A673 (cell line): ENCODE data around the gene RND3. TPM values are rescaled to one million over a fixed set of nuclear protein-coding genes. Genes with fewer than 3 reads are reported as not detected.

Experiments used
- BruUV-seq: library from RNA; stranded (reverse); fragments of 400-500 nt; replicated peaks from 2 replicates; lab custom pipeline; 2021; lab: Mats Ljungman, UMichigan
- CTCF ChIA-PET: fragments of 300-600 bp; sonication (Branson Sonifier 250); formaldehyde crosslinking; loops from one replicate; lab custom pipeline; 2022; ENCODE audit warnings: antibody characterized with exemption; lab: Charles Lee
- POLR2A ChIA-PET: fragments of 300-600 bp; sonication (Branson Sonifier 250); formaldehyde crosslinking; loops from one replicate; lab custom pipeline; 2022; ENCODE audit warnings: antibody characterized with exemption; ENCODE audit not compliant: low non-redundant PET; lab: Charles Lee
- DNase-seq: peaks from one replicate; pipeline ENCODE4 v3.0.0-alpha.2; 2015; ENCODE audit warnings: low spot score
- H3K27ac ChIP-seq: fragments of 200-600 bp; sonication (generic); 2 replicates; pipeline ENCODE4 v1.5.1; 2016; ENCODE audit warnings: mixed run types, low read depth, mild to moderate bottlenecking, mixed read lengths, antibody characterized with exemption, low read length; ENCODE audit not compliant: poor library complexity, severe bottlenecking
- H3K27me3 ChIP-seq: fragments of 200-600 bp; sonication (generic); replicated peaks from 2 replicates; pipeline ENCODE4 v1.6.1; 2017; ENCODE audit warnings: mixed run types, low read depth, mild to moderate bottlenecking, mixed read lengths, antibody characterized with exemption, low read length; ENCODE audit not compliant: insufficient read depth, poor library complexity
- H3K36me3 ChIP-seq: fragments of 200-600 bp; sonication (generic); 2 replicates; pipeline ENCODE4 v1.6.1; 2016; ENCODE audit warnings: mixed run types, mild to moderate bottlenecking, mixed read lengths, antibody characterized with exemption, low read length; ENCODE audit not compliant: insufficient read depth, poor library complexity, severe bottlenecking
- H3K4me1 ChIP-seq: fragments of 200-600 bp; sonication (generic); 2 replicates; pipeline ENCODE4 v1.6.1; 2017; ENCODE audit warnings: mixed run types, mild to moderate bottlenecking, mixed read lengths, antibody characterized with exemption, low read length; ENCODE audit not compliant: insufficient read depth, poor library complexity, severe bottlenecking
- H3K4me3 ChIP-seq: fragments of 200-600 bp; sonication (generic); 2 replicates; pipeline ENCODE4 v1.5.1; 2016; ENCODE audit warnings: low read depth, mixed run types, mild to moderate bottlenecking, mixed read lengths, low read length; ENCODE audit not compliant: poor library complexity, severe bottlenecking
- H3K9me3 ChIP-seq: fragments of 200-600 bp; sonication (generic); 2 replicates; pipeline ENCODE4 v1.6.1; 2016; ENCODE audit warnings: mixed run types, low read depth, mild to moderate bottlenecking, mixed read lengths, antibody characterized with exemption, low read length; ENCODE audit not compliant: poor library complexity, severe bottlenecking
- CTCF ChIP-seq: fragments of 300-800, 200-600 bp; sonication (generic); conservative IDR thresholded peaks from 2 replicates; pipeline ENCODE4 v1.5.1; 2017; ENCODE audit warnings: low read depth, mild to moderate bottlenecking, antibody characterized with exemption, low read length, moderate library complexity, mixed read lengths
- EZH2 ChIP-seq: fragments of 200-600 bp; sonication (generic); IDR thresholded peaks from 2 replicates; pipeline ENCODE4 v1.6.1; 2017; ENCODE audit warnings: borderline replicate concordance, low read depth, mild to moderate bottlenecking, mixed read lengths, antibody characterized with exemption, low read length; ENCODE audit not compliant: poor library complexity, severe bottlenecking
- intact Hi-C: fragments of 100-400 bp; cut with micrococcal nuclease; formaldehyde crosslinking; loops from one replicate; pipeline ENCODE4 v1.10.0; 2022; ENCODE audit not compliant: unreplicated experiment
- total RNA-seq: library from RNA; stranded (reverse); gene quantifications from 2 replicates; pipeline ENCODE4 v1.2.3, GENCODE V29; 2021

Gene RND3
- total RNA-seq, 1 experiment from 2014 or later = 15.0 TPM

DNA sequence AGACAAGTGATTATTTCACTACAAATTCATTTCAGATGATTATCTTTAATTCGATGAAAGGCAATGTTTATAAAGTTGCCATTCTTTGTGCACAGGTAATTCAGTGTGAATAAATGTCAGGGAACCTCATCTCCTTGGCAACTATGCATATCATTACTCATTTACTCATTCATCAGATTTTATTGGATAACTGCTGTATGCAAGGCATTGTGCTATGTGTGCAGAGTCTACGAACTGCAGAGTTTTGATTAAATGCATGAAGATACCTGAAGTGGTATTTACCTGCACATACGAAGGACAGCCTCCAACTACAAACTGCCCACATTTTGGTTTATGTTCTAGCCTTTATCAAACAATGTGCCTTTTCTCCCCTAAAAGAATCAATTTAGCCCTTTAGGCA lies 3.5 kb downstream of the RND3 start:
- BruUV-seq = no TSS peak
- intact Hi-C loops = no loop called here
- no peaks in the 10 kb centered on the region for H3K36me3 ChIP-seq
- no peak for DNase-seq
- H3K27ac ChIP-seq = no peak overlapping the region
- no peaks in the 10 kb centered on the region for H3K27me3 ChIP-seq
- POLR2A ChIA-PET = no interaction called here
- TF ChIP-seq CTCF (no peak), EZH2 (no peak)
- peaks cover 19% of the 10 kb centered on the region for H3K4me1 ChIP-seq
- no peaks in the 10 kb centered on the region for H3K9me3 ChIP-seq
- H3K4me3 ChIP-seq = no peak overlapping the region
- CTCF ChIA-PET = no interaction called here

- H3K4me1 ChIP-seq = peaks cover 21% of the 10 kb centered on the region
- ChIA-PET CTCF (no interaction called here), POLR2A (no interaction called here)
- intact Hi-C loops = no loop called here
- no peaks in the 10 kb centered on the region for H3K9me3 ChIP-seq
- no peak overlapping the region for H3K27ac ChIP-seq
- TF ChIP-seq CTCF (no peak), EZH2 (no peak)
- no peak for DNase-seq
- no peaks in the 10 kb centered on the region for H3K36me3 ChIP-seq
- no peaks in the 10 kb centered on the region for H3K27me3 ChIP-seq
- no TSS peak for BruUV-seq
- no peak overlapping the region for H3K4me3 ChIP-seq
Observed at GRCh38 chr2:150483532-150483931, 3.9 kb downstream of the RND3 start.

- POLR2A ChIA-PET = no interaction called here
Observed at GRCh38 chr2:150482667-150483400, 4.6 kb downstream of the RND3 start.

More at GRCh38 chr2:150482667-150483400, 4.6 kb downstream of the RND3 start:
- Histone ChIP-seq H3K27ac (no peak overlapping the region), H3K4me3 (no peak overlapping the region), H3K9me3 (no peaks in the 10 kb centered on the region), H3K36me3 (no peaks in the 10 kb centered on the region), H3K4me1 (peaks cover 21% of the 10 kb centered on the region), H3K27me3 (no peaks in the 10 kb centered on the region)
- intact Hi-C loops = no loop called here
- BruUV-seq = no TSS peak
- TF ChIP-seq CTCF (no peak), EZH2 (no peak)
- DNase-seq = no peak
- CTCF ChIA-PET = no interaction called here
